ENCODE results near the gene ZNF362.
"Not testable (repeated sequence)": the region's sequence is repeated elsewhere in the genome, so short reads cannot be mapped to it uniquely, and the experiment has no call there.

The ZNF362 gene

DNA sequence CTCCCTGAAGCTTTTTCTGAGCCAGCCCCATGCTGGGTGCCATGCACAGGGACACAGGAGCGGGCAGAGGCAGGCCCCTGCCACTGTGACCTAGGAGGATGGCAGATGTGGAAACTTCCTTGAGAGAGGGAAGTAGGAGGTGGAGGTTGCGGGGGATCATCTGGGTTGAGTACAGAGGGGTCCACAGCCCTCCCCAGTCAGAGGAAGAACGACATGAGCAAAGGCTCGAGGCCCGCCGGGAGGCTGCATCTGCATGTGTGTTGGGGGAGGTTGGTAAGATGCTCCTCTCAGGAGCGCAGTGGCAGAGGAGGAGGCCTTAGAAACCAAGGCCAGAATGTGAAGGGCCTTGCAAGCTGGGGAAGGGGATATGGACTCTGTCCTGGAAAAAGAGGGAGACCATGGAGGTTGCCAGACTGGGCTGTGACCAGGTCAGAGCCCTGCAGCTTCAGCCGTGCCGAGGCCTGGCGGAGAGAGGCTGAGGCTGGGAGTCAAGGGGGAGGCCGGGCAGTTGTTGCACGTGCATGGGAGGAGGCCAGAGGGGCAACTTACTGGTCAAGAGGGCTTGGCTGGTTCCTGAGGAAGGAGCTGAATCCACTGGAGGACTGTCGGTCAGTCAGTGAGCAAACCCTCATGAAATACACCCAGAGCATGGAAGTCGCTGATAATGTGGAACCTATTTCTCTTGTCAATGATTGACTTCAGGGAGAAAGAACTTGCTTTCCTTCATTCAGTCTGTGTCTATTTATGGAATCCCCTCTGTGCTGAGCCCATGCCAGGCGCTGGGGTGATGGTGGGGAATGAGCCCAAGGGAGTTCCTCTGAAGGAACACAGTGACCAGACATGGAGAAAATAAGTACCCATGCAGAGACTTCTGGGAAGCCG is 32.9 kb downstream of the ZNF362 start:
- no peak for DNase-seq

DNA sequence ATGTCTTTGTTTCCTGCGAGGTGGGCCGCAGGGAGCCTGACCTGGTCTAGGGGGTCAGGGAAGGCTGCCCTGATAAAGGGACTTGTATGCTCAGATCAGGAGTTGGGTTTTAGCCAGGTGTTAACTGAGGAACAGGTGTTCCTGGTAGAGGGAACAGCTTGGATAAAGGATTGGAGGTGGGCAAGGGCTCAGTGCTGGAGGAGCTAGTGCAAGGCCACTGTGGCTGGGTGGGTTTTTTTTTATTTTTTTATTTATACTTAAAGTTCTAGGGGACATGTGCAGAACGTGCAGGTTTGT is 33.5 kb downstream of the ZNF362 start:
- no peak for DNase-seq

DNA sequence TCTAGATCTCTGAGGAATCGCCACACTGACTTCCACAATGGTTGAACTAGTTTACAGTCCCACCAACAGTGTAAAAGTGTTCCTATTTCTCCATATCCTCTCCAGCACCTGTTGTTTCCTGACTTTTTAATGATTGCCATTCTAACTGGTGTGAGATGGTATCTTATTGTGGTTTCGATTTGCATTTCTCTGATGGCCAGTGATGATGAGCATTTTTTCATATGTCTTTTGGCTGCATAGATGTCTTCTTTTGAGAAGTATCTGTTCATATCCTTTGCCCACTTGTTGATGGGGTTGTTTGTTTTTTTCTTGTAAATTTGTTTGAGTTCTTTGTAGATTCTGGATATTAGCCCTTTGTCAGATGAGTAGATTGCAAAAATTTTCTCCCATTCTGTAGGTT is 34.3 kb downstream of the ZNF362 start:
- not testable (repeated sequence) for DNase-seq

DNA sequence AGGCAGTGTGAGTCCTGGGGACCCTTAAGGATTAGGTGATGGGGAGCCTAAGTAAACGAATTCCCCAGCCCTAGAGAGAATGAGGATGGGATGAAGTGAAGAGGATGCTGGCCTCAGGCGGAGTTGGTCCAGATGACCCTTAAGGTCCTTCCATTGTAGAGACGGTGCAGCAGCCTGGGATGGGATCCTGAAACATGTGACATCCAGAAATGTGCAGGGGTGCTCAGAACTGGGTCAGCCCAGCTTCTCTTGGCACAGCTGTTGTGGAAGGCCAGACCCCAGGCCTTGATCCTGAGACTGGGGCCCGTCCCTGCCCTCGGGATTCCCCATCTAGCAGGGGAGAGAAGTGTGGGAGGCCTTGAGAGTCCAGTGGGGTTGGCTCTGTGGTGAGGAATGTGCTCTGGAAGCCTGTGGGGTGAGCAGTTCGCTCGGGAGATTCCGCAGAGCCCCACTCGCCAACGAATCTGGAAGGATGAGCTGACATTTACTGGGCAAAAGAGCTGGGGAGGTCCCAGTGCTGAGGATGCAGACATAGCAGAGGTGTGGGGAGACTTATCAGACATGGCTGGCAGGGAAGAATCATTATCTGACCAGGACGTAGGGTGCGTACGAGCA is 36.5 kb downstream of the ZNF362 start:
- no peak for DNase-seq

DNA sequence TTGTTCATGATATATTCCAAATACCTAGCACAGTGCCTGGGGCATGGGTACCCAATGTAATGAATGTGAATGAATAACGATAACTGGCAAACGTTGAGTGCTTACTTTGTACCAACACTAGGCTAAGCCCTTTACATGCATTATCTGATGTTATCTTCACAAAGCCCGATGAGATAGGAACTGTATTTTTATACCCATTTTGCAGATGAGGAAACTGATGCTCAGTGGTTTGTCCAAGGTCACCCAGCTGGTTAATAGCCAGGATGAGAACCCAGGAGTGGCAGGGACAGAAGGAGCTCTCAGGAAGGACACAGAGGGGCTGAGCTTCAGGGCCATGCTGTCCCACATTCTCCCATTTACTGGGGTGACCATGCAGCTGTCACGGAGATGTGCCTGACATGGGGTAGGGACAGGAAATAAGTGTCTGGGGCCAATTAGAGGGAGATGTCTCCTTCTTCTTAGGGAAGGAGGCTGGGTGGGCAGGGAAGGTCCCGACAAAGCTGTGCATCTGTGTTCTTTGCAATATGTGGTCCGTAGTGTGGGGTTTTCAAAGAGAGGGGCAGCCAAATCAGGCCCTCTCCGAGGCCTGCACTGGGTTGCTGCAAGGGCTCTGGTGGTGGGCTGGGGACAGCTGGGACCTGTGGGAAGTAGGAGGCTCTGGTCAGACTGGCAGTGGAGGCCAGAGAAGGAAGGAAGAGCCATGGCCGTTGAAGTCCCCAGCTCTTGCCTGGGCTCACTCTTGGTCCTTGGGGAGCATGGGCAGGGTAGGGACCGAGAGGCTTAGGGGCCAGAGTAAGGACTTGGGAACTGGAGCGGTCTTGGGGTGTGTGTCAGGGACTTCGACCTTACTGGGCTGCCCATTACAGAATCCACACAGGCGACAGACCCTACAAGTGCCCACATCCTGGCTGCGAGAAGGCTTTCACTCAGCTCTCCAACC is 38.0 kb downstream of the ZNF362 start:
- DNase-seq = no peak

DNA sequence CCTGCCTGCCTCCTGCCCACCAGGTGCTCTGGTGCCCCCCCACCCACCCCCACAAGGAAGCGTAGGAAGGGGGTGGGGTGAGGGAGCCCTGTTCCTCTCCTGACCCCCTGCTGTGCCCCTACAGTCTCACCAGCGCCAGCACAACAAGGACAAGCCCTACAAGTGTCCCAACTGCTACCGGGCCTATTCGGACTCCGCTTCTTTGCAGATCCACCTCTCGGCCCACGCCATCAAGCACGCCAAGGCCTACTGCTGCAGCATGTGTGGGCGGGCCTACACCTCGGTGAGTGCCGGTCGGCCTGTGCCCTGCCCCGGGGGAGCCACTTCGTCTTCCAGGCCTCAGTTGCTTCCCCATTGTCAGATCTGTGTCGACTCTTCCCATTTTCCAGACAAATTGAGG is 38.7 kb downstream of the ZNF362 start:
- no peak for DNase-seq

DNA sequence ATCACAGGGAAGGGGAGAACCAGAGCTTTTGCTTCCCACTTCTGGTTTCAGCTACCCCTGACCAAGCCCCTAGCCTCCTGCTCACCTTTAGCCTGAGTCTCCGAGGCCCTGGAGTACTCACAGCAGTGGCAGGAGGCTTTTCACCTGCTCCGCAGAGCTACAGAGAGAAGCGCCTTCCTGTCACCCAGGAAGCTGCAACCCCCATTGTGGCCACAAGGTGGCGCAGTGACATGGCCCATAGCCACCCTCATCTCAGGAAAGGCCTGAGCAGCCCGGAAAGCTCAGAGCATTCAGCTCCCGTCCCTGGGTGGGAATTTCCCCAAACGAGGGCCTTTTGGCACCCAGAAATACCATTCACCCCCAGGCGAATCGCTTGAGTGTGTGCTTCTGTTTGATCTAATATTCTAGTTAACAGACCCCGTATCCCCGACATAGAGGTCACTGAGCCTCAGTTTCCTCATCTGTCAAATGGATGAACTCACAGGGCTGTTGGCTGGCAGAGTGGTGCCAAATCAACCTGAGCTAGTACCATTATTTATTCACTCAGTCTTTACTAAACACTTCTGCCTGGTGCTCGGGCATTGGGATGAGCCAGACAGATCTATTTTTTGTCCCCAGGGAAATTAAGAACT is 39.3 kb downstream of the ZNF362 start:
- peak; percentile 91 for DNase-seq

DNA sequence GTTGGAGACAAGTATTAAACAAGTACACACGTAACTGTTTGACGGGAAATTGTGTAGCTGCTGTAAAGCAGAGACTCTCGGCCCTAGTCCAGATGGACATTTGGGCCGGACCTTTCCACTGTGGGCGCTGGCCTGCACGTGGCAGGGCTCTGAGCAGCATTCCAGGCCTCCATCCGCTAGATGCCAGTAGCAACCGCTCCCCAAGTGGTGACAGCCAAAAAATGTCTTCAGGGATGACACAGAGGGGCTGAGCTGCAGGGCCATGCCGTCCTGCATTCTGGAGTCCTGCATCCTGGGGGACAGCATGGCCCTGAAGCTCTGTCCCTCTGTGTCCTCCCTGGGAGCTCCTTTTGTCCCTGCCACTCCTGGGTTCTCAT is 39.8 kb downstream of the ZNF362 start:
- no peak for DNase-seq

DNA sequence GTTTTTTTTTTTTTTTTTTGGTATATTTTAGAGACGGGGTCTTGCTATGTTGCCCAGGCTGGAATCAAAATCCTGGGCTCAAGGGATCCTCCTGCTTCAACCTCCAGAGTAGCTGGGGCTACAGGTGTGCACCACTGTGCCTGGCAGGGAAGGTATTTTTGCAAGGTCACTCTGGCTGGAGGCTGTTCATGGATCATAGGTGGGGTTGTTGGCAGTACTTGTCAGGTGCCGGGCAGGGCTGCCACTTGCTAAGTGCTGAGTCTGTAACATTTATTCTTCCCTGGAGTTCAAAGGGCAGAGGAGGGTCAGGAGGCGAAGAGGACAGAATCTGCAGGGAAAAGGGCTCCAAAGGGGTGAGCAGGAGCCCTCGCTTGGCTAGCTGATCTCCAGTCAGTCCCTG is 40.5 kb downstream of the ZNF362 start:
- DNase-seq = no peak

DNA sequence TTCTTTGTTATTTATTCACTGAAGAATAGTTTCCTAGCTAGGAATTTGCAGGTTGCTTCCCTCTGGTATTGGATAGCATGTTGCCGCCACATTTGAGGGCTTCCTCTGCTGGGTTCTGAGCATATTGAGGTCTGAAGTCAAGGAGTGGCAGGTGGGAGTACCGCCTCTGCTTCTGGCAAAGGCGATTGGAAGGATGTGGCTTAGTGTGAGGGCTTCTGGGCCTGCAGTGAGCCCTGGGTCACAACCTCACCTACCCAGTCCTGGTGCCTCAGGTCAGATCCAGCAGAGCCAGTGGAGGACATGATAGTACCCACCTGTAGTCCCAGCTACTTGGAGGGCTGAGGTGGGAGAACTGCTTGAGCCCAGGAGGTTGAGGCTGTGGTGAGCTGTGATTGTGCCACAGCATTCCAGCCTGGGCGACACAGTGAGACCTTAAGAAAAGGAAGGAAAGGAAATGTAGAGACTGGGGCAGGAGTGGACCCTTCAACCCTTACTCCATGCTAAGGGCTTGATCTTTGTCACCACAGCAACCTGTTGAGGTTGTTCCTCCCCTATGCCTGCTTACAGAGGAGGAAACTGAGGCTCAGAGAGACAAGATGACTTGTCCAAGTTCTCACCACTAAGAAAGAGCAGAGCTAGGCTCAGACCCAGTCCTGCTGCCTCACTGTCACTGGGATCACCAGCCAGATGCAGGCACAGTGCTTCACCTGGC is 41.8 kb downstream of the ZNF362 start:
- no peak for DNase-seq

DNA sequence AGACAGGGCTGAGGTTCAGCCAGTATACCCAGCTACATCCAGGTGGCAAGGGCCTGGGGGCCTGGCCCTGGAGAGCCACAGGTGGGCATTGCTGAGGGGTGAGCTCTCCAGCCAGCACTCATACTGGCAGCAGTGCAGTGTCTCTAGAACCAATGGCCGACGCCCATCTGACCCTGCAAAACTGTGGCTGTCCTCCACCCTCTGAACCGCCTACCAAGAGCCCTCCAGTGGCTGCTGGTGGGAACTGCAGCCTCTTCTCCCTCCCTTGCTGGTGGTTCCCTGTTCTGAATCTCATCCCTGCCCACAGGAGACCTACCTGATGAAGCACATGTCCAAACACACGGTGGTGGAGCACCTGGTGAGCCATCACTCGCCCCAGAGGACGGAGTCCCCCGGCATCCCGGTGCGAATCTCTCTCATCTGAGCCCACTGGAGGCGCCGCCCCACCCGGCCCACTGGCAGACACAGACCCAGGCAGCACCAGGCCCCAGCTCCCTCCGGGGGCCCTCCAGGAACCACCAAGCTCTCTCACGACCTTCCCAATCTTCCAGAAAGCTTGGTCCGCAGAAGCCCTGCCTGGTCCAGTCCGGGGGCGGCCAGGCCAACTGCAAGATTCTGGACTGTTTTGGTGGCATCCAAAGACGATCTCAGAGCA is 42.5 kb downstream of the ZNF362 start:
- DNase-seq = peak; percentile 74

DNA sequence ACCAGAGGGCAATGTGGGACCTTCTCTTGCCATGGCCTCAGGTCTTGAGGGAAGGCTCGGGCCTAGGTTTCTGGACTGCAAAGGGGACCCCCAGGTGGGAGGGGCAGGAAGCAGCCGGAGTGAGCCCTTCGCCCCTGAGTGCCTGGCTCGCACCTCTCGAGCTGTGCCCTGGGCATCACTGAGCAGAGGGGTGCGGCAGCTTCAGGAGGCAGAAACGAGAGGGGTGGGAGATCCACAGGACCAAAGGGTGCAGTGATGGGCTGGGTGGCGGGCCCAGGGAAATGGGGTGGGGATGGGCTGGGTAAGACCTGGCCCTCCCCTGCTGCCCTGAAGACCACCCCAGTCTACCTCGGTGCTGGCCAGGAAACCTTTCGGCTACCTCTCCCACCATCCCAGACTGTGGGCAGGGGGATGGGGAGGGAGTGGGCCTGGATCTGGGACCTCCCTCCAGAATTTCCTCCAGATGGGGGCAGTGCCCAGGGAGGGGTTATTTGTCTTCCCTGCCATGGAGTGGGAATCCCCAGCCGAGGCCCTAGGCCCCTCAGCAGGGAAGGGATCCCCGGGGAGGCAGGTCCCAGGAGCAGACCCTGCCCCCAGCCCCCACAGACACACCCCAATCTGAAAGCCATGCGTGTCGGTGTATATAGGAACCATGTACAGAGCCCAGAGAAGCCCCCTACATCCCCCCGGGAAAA is 43.3 kb downstream of the ZNF362 start:
- DNase-seq = no peak

DNA sequence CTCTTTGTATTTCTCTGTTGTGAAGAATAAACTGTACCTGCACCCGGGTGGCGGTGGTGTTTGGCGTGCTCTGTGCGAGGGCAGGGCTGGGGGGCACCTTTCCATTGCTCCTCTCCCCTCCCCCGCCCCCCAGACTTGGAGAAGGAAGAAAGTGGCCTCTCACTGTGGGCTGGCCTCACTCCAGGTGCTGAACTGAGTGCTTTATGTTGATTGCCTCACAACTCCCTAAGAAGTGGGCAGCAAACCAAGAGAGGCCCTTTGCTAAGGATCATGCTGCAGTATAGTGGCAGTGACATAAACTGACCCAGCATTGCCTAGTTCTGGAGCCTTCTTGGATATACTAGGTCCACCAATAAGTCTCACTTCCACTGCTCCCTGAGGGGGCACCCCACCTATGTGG is 44.4 kb downstream of the ZNF362 start:
- no peak for DNase-seq

DNA sequence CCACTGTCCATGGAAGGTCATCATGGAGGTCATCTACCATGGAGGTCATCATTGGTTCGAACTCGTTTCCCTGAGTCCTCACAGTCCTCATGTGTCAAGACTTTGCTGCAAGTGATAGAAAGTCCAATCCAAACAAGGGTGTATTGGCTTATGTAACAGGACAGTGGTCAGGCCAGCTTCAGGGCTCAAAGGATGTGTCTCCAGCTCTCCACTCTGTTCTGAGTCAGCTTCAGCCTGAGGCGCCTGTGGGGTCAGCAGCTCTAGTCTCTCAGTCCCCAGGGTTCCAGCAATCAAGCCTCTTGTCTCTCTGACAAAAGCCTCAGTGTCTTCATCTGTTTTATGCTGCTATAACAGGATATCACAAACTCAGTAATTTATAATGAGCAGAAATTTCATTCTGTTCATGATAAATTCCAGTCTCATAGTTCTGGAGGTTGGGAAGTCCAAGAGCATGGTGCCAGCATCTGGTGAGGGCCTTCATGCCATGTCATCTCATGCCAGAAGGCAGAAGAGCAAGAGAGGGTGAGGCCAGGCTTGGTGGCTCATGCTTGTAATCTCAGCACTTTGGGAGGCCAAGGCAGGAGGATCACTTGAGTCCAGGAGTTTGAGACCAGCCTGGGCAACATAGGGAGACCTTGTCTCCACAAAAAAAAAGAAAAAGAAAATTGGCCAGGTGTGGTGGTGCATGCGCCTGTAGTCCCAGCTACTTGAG is 45.1 kb downstream of the ZNF362 start:
- DNase-seq = no peak

DNA sequence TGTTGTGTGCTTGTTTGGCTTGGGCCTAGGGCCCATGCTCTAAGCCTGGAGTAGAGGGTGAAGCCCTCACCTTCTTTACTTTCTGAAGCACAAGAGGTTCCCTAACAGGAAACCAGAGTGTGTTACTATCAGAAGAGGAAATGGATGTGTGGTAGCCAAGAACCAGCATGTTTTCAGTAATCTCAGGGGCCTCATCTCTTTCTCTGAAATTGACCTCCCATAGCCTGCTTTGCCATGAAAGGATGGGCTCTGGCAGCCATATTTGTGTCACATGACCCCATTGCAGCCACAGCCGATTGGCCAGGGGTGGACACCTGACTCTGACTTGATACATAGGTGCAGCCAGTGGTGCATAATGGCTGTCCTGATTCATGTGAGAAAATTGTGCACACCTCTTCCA is 46.0 kb downstream of the ZNF362 start:
- no peak for DNase-seq

DNA sequence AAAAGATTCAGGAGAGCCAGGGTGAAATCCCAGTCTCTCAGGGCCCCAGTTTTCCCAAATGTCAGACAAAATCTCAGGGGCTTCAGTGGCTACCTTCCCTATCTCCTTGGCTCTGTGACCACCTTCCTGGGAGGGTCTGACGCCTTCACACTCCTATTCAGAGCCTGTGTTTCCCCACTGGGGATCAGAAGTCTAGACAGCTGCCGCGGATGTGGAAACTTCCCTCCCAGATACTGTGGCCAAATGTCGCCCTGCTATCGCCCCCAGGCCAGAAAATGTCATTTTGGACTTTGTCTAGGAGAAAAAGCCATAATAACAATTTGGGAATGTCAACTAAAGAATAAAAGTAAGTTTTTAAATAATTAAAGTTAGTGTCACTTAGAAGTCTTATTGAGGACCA is 48.7 kb downstream of the ZNF362 start:
- no peak for DNase-seq

DNA sequence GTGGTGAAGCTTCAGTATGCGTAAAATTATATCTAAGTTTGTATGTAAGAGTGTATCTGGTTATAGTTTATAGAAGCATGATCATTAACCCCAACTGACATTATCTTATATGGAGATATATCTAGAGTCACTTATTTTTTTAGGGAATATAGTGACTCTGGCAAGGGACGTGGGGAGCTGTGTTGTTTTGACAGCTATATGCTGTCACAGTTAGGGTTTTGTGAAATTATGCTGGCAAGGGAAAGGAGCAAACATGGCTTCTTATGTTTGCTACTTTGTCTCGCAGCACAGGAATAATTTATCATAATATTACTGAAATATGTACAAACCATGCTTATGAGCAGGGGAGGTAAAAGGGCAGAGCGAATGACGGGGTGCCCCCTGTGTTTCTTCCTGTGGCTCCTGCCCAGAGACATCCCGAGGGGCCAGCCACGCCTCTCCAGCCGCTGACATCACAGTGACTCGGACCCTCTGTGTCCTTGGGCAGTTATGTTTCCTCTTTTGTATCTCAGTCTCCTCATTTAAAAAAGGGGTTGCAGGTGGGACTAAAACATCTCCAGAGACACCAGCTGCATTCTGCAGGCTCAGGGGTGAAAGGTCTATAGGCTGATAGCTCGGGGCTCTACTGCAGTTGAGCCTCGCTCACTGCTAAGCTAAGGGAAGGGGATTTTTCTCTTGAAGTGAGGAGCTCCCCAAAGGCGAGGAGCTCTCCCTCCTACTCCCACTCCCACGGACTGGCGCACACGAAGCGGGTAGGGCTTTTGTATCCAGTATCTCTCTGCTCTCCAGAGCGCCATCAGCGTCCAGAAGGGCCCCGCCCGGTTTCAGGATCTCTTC is 49.7 kb downstream of the ZNF362 start:
- DNase-seq = no peak

DNA sequence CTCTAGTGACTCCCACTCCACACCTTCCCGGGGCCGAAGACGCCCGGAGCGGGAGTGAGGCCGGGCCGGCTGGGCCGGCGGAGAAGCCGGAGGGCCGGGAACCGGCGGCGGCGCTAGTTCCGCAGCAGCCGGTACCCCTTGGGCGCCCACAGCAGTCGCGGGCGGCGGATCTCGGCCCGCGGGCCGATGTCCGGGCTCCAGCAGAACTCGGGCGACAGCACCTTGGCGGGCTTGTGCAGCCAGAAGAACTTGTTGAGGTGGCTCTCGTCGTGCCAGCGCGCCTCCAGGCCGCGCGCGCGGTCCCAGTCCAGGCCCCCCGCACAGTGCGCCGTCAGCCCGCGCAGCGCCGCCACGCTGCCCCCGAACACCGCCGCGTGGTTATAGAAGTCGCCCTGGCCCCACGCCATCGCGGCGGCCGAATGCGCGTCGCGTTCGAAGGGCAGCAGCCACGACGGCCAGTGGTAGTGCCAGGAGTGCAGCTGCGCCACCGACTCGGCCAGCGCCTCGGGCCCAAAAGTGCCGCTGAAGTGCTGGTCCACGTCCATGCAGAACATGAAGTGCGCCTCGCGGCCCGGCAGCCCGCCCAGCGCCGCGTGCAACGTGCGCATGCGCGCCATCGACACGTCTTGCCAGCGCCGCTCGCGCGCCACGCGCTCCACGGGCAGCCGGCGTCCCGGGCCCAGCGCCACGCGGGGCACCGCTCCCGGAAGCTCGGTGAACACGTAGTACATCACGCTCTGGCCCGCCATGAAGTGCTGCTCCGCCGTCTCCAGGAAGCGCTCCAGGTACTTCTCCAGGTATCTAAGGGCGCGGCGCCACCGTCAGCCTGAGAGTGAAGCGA is 50.6 kb downstream of the ZNF362 start:
- DNase-seq = peak; percentile 70

DNA sequence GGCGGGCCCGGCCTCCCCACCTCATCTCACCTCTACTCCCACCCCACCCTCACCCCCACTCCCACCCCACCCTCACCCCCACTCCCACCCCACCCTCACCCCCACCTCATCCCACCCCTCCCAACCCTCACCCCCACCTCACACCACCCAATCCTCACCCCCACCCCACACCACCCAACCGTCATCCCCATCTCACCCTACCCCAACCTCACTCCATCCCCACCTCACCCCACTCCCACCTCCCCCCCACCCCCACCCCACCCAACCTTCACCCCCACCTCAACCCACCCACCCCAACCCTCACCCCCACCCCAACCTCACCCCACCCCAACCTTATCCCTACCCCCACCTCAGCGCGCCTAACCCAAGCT is 51.2 kb downstream of the ZNF362 start:
- no peak for DNase-seq
